K562 (cell line): ENCODE results near the gene UCKL1. TPM values are rescaled to one million over a fixed set of nuclear protein-coding genes. Genes with fewer than 3 reads are reported as not detected.

Experiments used
- ERF ChIP-seq: fragments of 450-650 bp; formaldehyde crosslinking; IDR thresholded peaks from 2 replicates; pipeline ENCODE4 v1.4.0; 2020; ENCODE audit warnings: mild to moderate bottlenecking, mixed read lengths
- EZH2 ChIP-seq: IDR thresholded peaks from 2 replicates; pipeline ENCODE4 v1.6.1; 2012; ENCODE audit warnings: low read depth, mild to moderate bottlenecking, inconsistent platforms, low read length, borderline replicate concordance
- NFIC ChIP-seq: fragments of 450-650 bp; IDR thresholded peaks from 2 replicates; pipeline ENCODE4 v1.6.1; 2017; ENCODE audit warnings: mild to moderate bottlenecking, inconsistent platforms
- POLR2A ChIP-seq: fragments of 450-650 bp; conservative IDR thresholded peaks from 2 replicates; pipeline ENCODE4 v1.6.1; 2016
- POLR2G ChIP-seq: fragments of 200-400 bp; formaldehyde crosslinking; IDR thresholded peaks from 2 replicates; pipeline ENCODE4 v1.6.1; 2017; ENCODE audit warnings: low read depth, mild to moderate bottlenecking, antibody characterized with exemption, low read length, moderate library complexity
- PYGO2 ChIP-seq: fragments of 450-650 bp; IDR thresholded peaks from 2 replicates; pipeline ENCODE4 v1.6.1; 2016; ENCODE audit warnings: mild to moderate bottlenecking, missing genetic modification characterization, moderate library complexity, missing compliant biosample characterization
- RBBP5 ChIP-seq: fragments of 200-600 bp; sonication (generic); IDR thresholded peaks from 2 replicates; pipeline ENCODE4 v1.6.1; 2012; ENCODE audit warnings: borderline replicate concordance, mild to moderate bottlenecking, low read length, control low read depth, inconsistent platforms; ENCODE audit not compliant: insufficient read depth, poor library complexity, severe bottlenecking
- RBFOX2 ChIP-seq: fragments of 200-400 bp; formaldehyde crosslinking; IDR thresholded peaks from 2 replicates; pipeline ENCODE4 v1.6.1; 2017; ENCODE audit warnings: low read depth, mild to moderate bottlenecking, low read length, moderate library complexity
- SIN3A ChIP-seq, 2 experiments: fragments of 150-350 bp in 1 of 2; IDR thresholded peaks; 2 replicates each; pipeline ENCODE4 v1.6.1; 2011 to 2016; ENCODE audit warnings: borderline replicate concordance in 2 of 2, low read depth in 2 of 2, low read length in 2 of 2, mild to moderate bottlenecking in 2 of 2, moderate library complexity in 2 of 2; ENCODE audit not compliant: control insufficient read depth in 1 of 2
- STAT5A ChIP-seq: IDR thresholded peaks from 2 replicates; pipeline ENCODE4 v1.6.1; 2012; ENCODE audit warnings: low read length, inconsistent platforms, borderline replicate concordance
- SUPT5H ChIP-seq: fragments of 450-650 bp; IDR thresholded peaks from 2 replicates; pipeline ENCODE4 v1.6.1; 2016
- ZNF143 ChIP-seq: sonication (generic); formaldehyde crosslinking; IDR thresholded peaks from 2 replicates; pipeline ENCODE4 v1.9.0; 2022; ENCODE audit warnings: mild to moderate bottlenecking, missing genetic modification reagents
- ZNF212 ChIP-seq: fragments of 450-650 bp; formaldehyde crosslinking; IDR thresholded peaks from 2 replicates; pipeline ENCODE4 v1.4.0; 2020; ENCODE audit warnings: mild to moderate bottlenecking
- ZNF253 ChIP-seq: fragments of 250-450 bp; sonication (Bioruptor Pico); conservative IDR thresholded peaks from 2 replicates; pipeline ENCODE4 v1.6.1; 2021; ENCODE audit warnings: mild to moderate bottlenecking
- polyA plus RNA-seq, 8 experiments: library from polyadenylated mRNA; depleted of rRNA in 4 of 8; stranded (reverse) in 5 of 8; unstranded in 3 of 8; fragments of >200 nt; fragmentation: Nextera tagmentation in 2 of 8; fragmentation: Illumina TruSeq in 1 of 8; extraction: Ambion mirVana in 2 of 8; extraction: Trizol in 1 of 8; gene quantifications; 2 replicates each; pipeline versions ENCODE4 v1.2.1 to v1.2.3, GENCODE V29; 2011 to 2014; ENCODE audit warnings: inconsistent platforms in 1 of 8, missing spikeins in 1 of 8
- total RNA-seq, 7 experiments: library from RNA; depleted of rRNA in 6 of 7; stranded (reverse); fragments of >200 nt in 6 of 7; fragmentation: Illumina TruSeq in 2 of 7; extraction: Trizol in 2 of 7; gene quantifications; 2 replicates each; pipeline versions ENCODE4 v1.2.1 to v1.2.3, GENCODE V29; 2011 to 2021; ENCODE audit warnings: low replicate concordance in 1 of 7

Gene UCKL1
- total and polyA plus RNA-seq, 9 of the 15 experiments (the other 6 are each of a cell fraction or from before 2014, with no cell fraction given): 3.1 to 52.8 (median 24.2) TPM

- 0 out of 2 replicates have a peak, but pooled peaks have one; percentile 30 for TF ChIP-seq SUPT5H
- no peak for TF ChIP-seq ZNF212 (CRISPR knock-in tag)
- peak; percentile 53 for TF ChIP-seq RBBP5
- TF ChIP-seq SIN3A (IDR thresholded peaks at IDR 0.05; ENCODE audit: borderline replicate concordance in 2 of 2, control insufficient read depth in 1 of 2, low read depth in 2 of 2, low read length in 2 of 2): no peak
- TF ChIP-seq ERF: no peak
- TF ChIP-seq EZH2: no peak
- TF ChIP-seq POLR2A: peak; percentile 57
- TF ChIP-seq NFIC: peak; percentile 94
- no peak for TF ChIP-seq STAT5A
- no peak for TF ChIP-seq RBFOX2
- no peak for TF ChIP-seq ZNF253 (CRISPR knock-in tag)
- 0 out of 2 replicates have a peak, but pooled peaks have one; percentile 2 for TF ChIP-seq ZNF143 (CRISPR knock-in tag)
- TF ChIP-seq PYGO2 (tag): no peak
- peak; percentile 58 for TF ChIP-seq POLR2G
These were observed 23.5 kb upstream of the UCKL1 start, which contains the start of gene SAMD10 (continued) for GRCh38 chr20:63979557-63980316.
